ENCODE results near the gene MYO1E. TPM values are rescaled to one million over a fixed set of nuclear protein-coding genes. Genes with fewer than 3 reads are reported as not detected.

MYO1E gene
- total RNA-seq, 2 donors from 2014 or later: 47.8 to 65.6 TPM

GRCh38 chr15:59313641-59314332 is 58.9 kb downstream of the MYO1E start:
- H3K27ac ChIP-seq (ENCODE audit: low read depth, low read length): no peak overlapping the region

GRCh38 chr15:59312205-59312604 is 60.5 kb downstream of the MYO1E start:
- Histone ChIP-seq H3K9ac (ENCODE audit: extremely low read depth, low read length, poor library complexity, severe bottlenecking) (no peak overlapping the region), H3K36me3 (ENCODE audit: control insufficient read depth, insufficient read depth, low read length) (no peaks in the 10 kb centered on the region), H3K4me3 (ENCODE audit: low read length) (no peak overlapping the region), H3K9me3 (ENCODE audit: control insufficient read depth, low read length) (no peaks in the 10 kb centered on the region), H3K4me1 (ENCODE audit: control insufficient read depth, insufficient read depth, low read length) (peaks cover 6% of the 10 kb centered on the region), H3K27ac (ENCODE audit: low read depth, low read length) (no peak overlapping the region), H3K27me3 (ENCODE audit: control insufficient read depth, insufficient read depth, low read length, poor library complexity, severe bottlenecking) (no peaks in the 10 kb centered on the region)
- no peak for DNase-seq
- no peak overlapping the region for H3K27ac Mint-ChIP-seq
- H3K9me3 Mint-ChIP-seq: no peaks in the 10 kb centered on the region
- no peak for TF ChIP-seq CTCF (conservative IDR thresholded peaks at IDR 0.05)
- H3K36me3 Mint-ChIP-seq (ENCODE audit: low read depth): no peaks in the 10 kb centered on the region
- 90 to 93% methylated on average over 7 of the region's 7 CpGs for WGBS, 2 experiments (ENCODE audit: insufficient coverage in 1 of 2, insufficient read length in 1 of 2)
- peaks cover 15% of the 10 kb centered on the region for H3K4me1 Mint-ChIP-seq
- H3K27me3 Mint-ChIP-seq (ENCODE audit: insufficient read depth): no peaks in the 10 kb centered on the region
- H3K4me3 Mint-ChIP-seq: no peak overlapping the region

More at GRCh38 chr15:59313641-59314332, 58.9 kb downstream of the MYO1E start:
- Histone ChIP-seq H3K9me3 (ENCODE audit: control insufficient read depth, low read length) (no peaks in the 10 kb centered on the region), H3K4me3 (ENCODE audit: low read length) (no peak overlapping the region), H3K9ac (ENCODE audit: extremely low read depth, low read length, poor library complexity, severe bottlenecking) (no peak overlapping the region), H3K36me3 (ENCODE audit: control insufficient read depth, insufficient read depth, low read length) (no peaks in the 10 kb centered on the region), H3K4me1 (ENCODE audit: control insufficient read depth, insufficient read depth, low read length) (peaks cover 6% of the 10 kb centered on the region), H3K27me3 (ENCODE audit: control insufficient read depth, insufficient read depth, low read length, poor library complexity, severe bottlenecking) (no peaks in the 10 kb centered on the region)
- no peak overlapping the region for H3K4me3 Mint-ChIP-seq
- TF ChIP-seq CTCF (conservative IDR thresholded peaks at IDR 0.05): no peak
- no peaks in the 10 kb centered on the region for H3K9me3 Mint-ChIP-seq
- peak; percentile 29 for DNase-seq
- H3K4me1 Mint-ChIP-seq: peaks cover 15% of the 10 kb centered on the region
- H3K27ac Mint-ChIP-seq: peak overlapping the region; percentile 29
- no peaks in the 10 kb centered on the region for H3K36me3 Mint-ChIP-seq (ENCODE audit: low read depth)
- WGBS, 2 experiments (ENCODE audit: insufficient coverage in 1 of 2, insufficient read length in 1 of 2): 95 to 97% methylated on average over 4 to 6 of the region's 6 CpGs
- H3K27me3 Mint-ChIP-seq (ENCODE audit: insufficient read depth): no peaks in the 10 kb centered on the region

GRCh38 chr15:59311195-59311594 is 61.5 kb downstream of the MYO1E start:
- 92 to 95% methylated on average over 7 to 8 of the region's 8 CpGs for WGBS, 2 experiments (ENCODE audit: insufficient coverage in 1 of 2, insufficient read length in 1 of 2)
- Histone ChIP-seq H3K27ac (ENCODE audit: low read depth, low read length) (no peak overlapping the region), H3K9ac (ENCODE audit: extremely low read depth, low read length, poor library complexity, severe bottlenecking) (no peak overlapping the region), H3K36me3 (ENCODE audit: control insufficient read depth, insufficient read depth, low read length) (no peaks in the 10 kb centered on the region), H3K4me3 (ENCODE audit: low read length) (no peak overlapping the region), H3K9me3 (ENCODE audit: control insufficient read depth, low read length) (no peaks in the 10 kb centered on the region), H3K27me3 (ENCODE audit: control insufficient read depth, insufficient read depth, low read length, poor library complexity, severe bottlenecking) (no peaks in the 10 kb centered on the region), H3K4me1 (ENCODE audit: control insufficient read depth, insufficient read depth, low read length) (peaks cover 2% of the 10 kb centered on the region)
- Mint-ChIP-seq H3K36me3 (ENCODE audit: low read depth) (no peaks in the 10 kb centered on the region), H3K27me3 (ENCODE audit: insufficient read depth) (no peaks in the 10 kb centered on the region), H3K27ac (no peak overlapping the region), H3K4me1 (peaks cover 13% of the 10 kb centered on the region), H3K9me3 (no peaks in the 10 kb centered on the region), H3K4me3 (no peak overlapping the region)
- no peak for TF ChIP-seq CTCF (conservative IDR thresholded peaks at IDR 0.05)
- DNase-seq: no peak
